Tibial nerve (tissue), 3 donors: ENCODE measurements around the gene PARP4.
"Not testable (repeated sequence)": the region's sequence is repeated elsewhere in the genome, so short reads cannot be mapped to it uniquely, and the experiment has no call there.

Experiments
- POLR2A ChIP-seq, 2 donors: fragments of 450-650 bp; IDR thresholded peaks; one replicate each; pipeline ENCODE4 v1.6.1; 2017; ENCODE audit warnings: antibody characterized with exemption in 2 of 2, mild to moderate bottlenecking in 2 of 2, moderate library complexity in 2 of 2
- TF ChIP-seq, protein P1 (sequence below), 5 experiments: fragments of 200-600 bp in 3 of 5; fragments of 450-650 bp in 2 of 5; sonication (generic) in 3 of 5; IDR thresholded peaks; one replicate each; pipeline ENCODE4 v1.5.1; 2016 to 2019; ENCODE audit warnings: antibody characterized with exemption in 5 of 5, mild to moderate bottlenecking in 3 of 5, moderate library complexity in 2 of 5

DNA sequence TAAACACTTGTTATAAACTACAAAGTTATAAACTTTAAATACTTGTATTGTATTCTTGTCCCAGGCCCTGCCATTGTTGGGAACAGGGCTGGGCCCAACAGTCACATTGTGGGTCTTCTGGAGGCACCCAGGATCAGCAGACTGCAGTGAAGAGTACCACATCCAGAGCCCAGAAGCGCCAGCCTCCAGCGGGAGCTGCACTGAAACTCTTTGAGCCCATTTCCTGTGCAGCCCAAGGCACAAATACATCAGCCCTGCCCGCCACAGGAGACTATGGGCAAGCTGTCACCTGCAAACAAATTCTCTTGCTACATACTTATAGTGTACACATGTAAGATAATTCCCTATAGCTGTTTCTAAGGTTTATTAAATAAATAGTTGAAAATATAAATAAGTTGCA, 86.5 kb downstream of the PARP4 start:
- TF ChIP-seq, protein P1, sequence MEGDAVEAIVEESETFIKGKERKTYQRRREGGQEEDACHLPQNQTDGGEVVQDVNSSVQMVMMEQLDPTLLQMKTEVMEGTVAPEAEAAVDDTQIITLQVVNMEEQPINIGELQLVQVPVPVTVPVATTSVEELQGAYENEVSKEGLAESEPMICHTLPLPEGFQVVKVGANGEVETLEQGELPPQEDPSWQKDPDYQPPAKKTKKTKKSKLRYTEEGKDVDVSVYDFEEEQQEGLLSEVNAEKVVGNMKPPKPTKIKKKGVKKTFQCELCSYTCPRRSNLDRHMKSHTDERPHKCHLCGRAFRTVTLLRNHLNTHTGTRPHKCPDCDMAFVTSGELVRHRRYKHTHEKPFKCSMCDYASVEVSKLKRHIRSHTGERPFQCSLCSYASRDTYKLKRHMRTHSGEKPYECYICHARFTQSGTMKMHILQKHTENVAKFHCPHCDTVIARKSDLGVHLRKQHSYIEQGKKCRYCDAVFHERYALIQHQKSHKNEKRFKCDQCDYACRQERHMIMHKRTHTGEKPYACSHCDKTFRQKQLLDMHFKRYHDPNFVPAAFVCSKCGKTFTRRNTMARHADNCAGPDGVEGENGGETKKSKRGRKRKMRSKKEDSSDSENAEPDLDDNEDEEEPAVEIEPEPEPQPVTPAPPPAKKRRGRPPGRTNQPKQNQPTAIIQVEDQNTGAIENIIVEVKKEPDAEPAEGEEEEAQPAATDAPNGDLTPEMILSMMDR (IDR thresholded peaks at IDR 0.05), result not testable (repeated sequence)
- TF ChIP-seq POLR2A (IDR thresholded peaks at IDR 0.05), result not testable (repeated sequence)
